Central memory CD4-positive, alpha-beta T cell (primary cell): ENCODE data around the gene HIVEP2.

Experiments used
- DNase-seq: peaks from one replicate; pipeline ENCODE4 v3.0.0; 2022

Gene HIVEP2

GRCh38 chr6:142886431-142887170, 58.4 kb downstream of the HIVEP2 start:
- DNase-seq = peak; percentile 64

GRCh38 chr6:142885182-142885867, 59.7 kb downstream of the HIVEP2 start:
- DNase-seq = peak; percentile 83

DNA sequence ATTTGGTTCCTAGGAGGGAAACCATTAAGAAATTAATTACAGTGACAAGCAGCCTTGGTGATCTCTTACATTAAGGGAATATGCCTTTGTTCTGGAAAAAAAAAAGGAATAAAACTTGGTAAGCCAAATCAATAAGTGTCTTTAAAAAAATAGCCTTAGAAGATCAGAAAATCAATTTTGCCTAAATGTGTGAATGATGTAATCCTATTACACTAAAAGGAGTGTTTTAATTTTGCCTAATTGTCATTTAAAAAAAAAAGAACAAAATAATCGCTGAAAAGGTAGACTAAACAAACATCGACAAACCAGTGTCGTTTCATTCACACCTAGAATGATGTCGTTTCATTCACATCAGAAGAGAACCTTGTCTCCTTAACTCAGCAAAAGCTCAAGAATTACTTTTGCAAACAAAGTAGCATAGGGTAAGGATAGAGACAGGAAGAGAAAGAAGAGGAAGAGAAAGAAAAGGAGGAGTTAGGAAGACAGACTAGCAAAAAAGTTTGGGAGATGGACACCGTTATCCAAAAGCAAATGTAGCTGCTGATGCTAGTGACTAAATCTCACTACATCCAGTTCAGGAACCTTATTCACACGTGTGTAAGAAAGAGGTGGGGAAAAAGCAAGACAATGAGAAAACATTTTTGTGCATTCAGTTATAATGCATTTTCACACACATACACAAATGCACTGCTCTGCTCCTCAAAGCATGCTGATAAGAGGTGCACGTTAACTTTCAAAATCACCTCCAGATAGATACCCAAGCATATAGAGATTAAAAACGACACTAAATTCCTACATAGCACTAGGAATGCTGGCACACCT, 60.6 kb downstream of the HIVEP2 start:
- DNase-seq = no peak

DNA sequence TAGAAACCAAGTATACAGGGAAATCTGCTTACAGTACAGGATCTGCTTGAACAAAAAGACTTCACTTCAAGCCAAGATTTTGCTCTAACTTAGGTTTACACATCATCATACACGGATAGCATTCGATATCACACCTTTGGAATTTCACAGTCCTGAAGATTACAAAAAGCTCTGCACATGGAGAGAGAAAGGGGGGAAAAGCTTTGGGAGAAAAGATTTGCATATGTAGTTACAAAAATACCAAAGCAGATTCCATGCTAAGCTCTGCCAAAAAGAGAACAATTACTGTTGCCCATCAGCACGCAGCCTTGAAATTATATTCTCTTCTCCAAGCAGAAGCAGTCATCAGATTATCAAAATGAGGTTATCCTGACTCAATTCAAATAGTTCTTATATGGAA, 62.0 kb downstream of the HIVEP2 start:
- DNase-seq = no peak

- no peak for DNase-seq
Measured at GRCh38 chr6:142881761-142882160, 63.2 kb downstream of the HIVEP2 start.

GRCh38 chr6:142881290-142881689, 63.7 kb downstream of the HIVEP2 start:
- no peak for DNase-seq

DNA sequence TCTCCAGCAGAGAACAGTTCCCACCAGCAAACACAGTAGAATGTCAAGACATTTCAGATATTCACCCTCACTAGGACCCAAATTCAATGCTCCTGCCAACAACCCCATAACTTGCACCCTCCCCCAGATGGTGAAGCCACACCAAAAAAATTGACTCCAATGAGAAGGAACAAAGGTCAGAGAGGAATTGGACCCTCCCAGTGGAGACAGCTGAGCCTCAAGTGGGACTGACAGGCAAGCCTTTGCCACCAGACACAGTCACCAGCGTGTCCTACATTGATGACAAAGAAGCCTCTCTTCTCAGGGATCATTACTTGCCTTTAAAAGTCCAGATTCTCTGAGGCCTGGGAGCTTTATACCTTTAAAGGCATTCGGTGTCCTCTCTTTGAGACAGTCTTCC, 64.8 kb downstream of the HIVEP2 start:
- no peak for DNase-seq

- no peak for DNase-seq
Measured at GRCh38 chr6:142879527-142879926, 65.4 kb downstream of the HIVEP2 start.

GRCh38 chr6:142879076-142879475, 65.9 kb downstream of the HIVEP2 start:
- no peak for DNase-seq

- DNase-seq = no peak
Measured at GRCh38 chr6:142878407-142878806, 66.6 kb downstream of the HIVEP2 start.

GRCh38 chr6:142874676-142875075, 70.3 kb downstream of the HIVEP2 start:
- no peak for DNase-seq

GRCh38 chr6:142872376-142872775, 72.6 kb downstream of the HIVEP2 start:
- no peak for DNase-seq

GRCh38 chr6:142871910-142872331, 73.1 kb downstream of the HIVEP2 start:
- DNase-seq = peak; percentile 78

DNA sequence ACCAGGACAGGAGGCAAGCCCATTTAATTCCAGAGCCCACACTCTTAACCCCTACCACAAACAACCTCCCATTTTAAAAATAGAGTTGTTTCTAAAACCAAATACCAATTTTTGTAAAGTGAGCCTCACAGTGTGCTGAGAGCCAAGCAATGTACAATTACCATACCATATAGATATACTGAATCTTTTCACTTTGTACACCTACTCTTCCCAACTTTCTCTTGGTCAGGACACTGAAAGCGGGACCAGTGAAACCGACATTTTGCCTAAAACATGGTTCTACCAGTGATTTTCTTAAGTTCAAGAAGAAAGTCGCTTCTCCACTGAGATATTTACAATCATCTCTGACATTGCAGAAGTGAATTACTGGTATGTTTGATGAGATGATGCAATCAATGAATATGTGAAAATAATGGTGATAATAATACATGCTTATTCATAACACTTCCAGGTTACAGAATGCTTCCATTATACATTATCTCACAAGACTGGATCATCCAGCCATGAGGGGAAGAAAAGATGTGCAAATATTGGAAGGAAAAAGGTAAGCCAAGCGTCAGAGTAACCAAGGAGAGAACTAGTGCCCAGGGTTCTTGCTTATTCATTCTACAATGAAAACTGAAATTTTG, 74.1 kb downstream of the HIVEP2 start:
- DNase-seq = no peak

- no peak for DNase-seq
Measured at GRCh38 chr6:142868917-142869316, 76.1 kb downstream of the HIVEP2 start.

GRCh38 chr6:142867988-142868812, 76.8 kb downstream of the HIVEP2 start:
- no peak for DNase-seq

DNA sequence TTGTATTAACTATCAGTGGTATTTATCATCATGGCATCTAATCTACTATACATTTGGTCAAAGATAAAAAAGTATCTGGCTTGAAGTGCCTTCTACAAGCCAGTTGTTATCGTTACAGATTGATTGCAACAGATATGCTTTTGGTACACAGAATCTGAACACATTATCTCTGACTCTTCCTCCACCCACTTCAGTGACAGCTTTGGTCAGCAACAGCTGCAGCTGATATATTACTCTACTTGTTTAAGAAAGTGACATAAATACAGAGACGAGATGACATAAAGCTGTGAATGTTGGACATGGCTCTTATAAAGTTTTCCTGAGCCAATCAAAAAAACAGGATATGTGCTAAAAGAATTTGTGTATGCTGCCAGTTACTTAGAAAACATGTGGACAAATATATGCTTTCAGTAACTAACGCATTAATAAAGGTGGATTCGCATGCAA, 77.6 kb downstream of the HIVEP2 start:
- no peak for DNase-seq

DNA sequence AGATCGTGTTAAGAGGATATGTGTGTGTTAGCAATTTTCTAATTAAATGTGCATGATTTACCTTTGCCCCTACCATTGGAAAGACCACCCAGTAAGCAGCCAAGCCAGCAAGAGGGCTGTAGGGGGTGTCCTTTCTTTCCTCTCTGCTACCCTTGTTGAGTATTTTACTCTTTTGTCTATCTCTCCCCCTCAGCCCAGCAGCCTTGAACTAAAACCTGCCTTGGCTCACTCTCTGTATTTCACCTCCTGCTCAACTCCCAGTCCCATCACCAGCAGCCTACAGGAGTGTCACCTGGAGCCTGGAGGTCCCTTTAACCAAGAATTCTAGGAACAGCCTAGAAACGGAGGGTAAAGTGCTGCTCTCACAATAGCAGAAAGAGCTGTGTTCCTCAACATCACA, 81.0 kb downstream of the HIVEP2 start:
- DNase-seq = no peak

DNA sequence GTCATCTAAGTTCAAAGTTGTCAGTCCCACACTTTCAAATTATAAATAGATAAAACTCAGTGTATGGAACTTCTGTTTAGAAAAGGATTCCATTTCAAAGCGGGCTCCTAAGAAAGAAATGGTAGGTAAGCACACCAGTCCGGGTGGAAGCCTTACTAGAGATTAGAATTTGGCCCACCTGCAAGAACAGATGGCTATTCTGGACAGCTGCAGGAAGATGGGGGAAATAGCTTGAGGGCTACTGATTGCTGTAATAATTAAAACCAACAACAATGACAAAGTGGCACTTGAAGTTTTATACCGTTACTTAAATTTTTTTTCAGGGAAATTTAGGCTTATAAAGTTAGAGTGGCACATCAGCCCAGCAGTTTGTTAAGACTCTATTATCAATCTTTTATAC, 83.3 kb downstream of the HIVEP2 start:
- no peak for DNase-seq

DNA sequence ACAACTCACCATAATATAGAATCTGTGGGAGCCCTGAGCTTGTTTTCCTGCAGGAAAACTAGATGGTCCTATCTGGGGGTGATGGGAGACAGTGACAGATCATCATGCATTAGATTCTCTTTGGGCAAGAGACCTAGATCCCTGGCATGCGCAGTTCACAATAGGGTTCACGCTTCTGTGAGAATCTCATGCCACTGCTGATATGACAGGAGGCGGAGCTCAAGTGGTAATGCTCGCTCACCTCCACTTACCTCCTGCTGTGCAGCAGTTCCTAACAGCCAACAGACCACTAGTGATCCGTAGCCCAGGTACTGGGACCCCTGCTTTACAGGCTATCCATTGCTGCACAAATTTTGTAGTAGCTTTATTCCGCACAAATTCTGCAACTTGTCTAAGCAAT, 84.5 kb downstream of the HIVEP2 start:
- no peak for DNase-seq

- DNase-seq = no peak
Measured at GRCh38 chr6:142857796-142858555, 87.0 kb downstream of the HIVEP2 start.
